H1 (cell line): ENCODE results near the gene CPED1. TPM values are rescaled to one million over a fixed set of nuclear protein-coding genes. Genes with fewer than 3 reads are reported as not detected.
A peak's percentile ranks its signal among the peaks of the same experiment; 100 is the strongest.

Source experiments
- FOSL1 ChIP-seq: IDR thresholded peaks from 2 replicates; pipeline ENCODE4 v1.6.1; 2011; ENCODE audit warnings: mild to moderate bottlenecking, low read depth, low read length, moderate library complexity; ENCODE audit not compliant: insufficient read depth
- KDM4A ChIP-seq: IDR thresholded peaks from one replicate; pipeline ENCODE4 v1.7.1; 2012; ENCODE audit warnings: low read depth, mild to moderate bottlenecking, moderate library complexity, low read length, inconsistent platforms; ENCODE audit not compliant: severe bottlenecking
- TEAD4 ChIP-seq: IDR thresholded peaks from 2 replicates; pipeline ENCODE4 v1.6.1; 2012; ENCODE audit warnings: low read depth, low read length, inconsistent platforms, mixed read lengths
- polyA plus RNA-seq, 7 experiments: library from polyadenylated mRNA; depleted of rRNA in 3 of 7; stranded (reverse) in 5 of 7; unstranded in 2 of 7; fragments of >200 nt in 5 of 7; fragments of 200-250 nt in 2 of 7; gene quantifications; 1 replicate in 5 of 7; 2 replicates in 1 of 7; 4 replicates in 1 of 7; pipeline versions ENCODE4 v1.2.1 to v1.2.3, GENCODE V29; 2011 to 2013; ENCODE audit warnings: missing spikeins in 2 of 7, mixed read lengths in 2 of 7
- total RNA-seq: library from RNA; stranded (reverse); fragmentation: NEBNext Ultra II Directional; extraction: Animal tissue kit (Norgen Biotek cat#: 25700); gene quantifications from 2 replicates; pipeline ENCODE4 v1.2.1, GENCODE V29; 2021
- TF ChIP-seq, protein P1 (sequence below): fragments of 300-600 bp; sonication (generic); IDR thresholded peaks from 2 replicates; pipeline ENCODE4 v1.7.1; 2012; ENCODE audit warnings: low read length, moderate library complexity, mild to moderate bottlenecking, inconsistent platforms; ENCODE audit not compliant: insufficient replicate concordance
- TF ChIP-seq, protein P2 (sequence below): IDR thresholded peaks from 2 replicates; pipeline ENCODE4 v1.6.1; 2011; ENCODE audit warnings: low read length, improper control_type of control experiment

CPED1 gene
- total and polyA plus RNA-seq, 2 of the 8 experiments (the other 6 are each of a cell fraction or from before 2014, with no cell fraction given): 0.08 to 0.39 TPM

DNA sequence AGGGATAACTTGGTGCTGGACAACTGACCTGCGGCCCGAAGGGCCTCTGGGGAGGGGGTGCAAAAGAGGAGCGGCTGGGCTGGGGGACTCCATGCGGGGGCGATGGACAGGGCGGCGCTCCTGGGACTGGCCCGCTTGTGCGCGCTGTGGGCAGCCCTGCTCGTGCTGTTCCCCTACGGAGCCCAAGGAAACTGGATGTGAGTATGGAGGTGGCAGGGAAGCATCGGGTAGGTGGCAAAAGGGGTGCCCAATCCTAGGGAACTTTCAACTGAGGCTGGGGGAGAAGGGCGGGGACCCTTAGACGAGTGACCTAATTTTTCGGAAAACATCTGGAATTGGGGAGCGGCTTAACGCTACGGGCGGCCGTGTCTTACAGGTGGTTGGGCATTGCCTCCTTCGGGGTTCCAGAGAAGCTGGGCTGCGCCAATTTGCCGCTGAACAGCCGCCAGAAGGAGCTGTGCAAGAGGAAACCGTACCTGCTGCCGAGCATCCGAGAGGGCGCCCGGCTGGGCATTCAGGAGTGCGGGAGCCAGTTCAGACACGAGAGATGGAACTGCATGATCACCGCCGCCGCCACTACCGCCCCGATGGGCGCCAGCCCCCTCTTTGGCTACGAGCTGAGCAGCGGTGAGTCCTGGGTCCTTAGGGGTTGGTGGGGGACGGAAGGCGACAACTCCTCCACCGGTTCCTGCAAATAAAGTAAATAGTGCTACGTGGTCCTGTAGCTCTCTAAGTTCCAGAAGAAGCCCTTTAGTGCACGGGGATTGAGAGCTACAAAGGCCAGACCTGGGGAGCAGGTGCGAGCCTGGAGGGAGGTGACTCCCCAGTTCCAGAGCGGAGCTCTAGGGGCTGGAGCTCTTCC, 340.9 kb downstream of the CPED1 start (continued):
- TF ChIP-seq, protein P1, sequence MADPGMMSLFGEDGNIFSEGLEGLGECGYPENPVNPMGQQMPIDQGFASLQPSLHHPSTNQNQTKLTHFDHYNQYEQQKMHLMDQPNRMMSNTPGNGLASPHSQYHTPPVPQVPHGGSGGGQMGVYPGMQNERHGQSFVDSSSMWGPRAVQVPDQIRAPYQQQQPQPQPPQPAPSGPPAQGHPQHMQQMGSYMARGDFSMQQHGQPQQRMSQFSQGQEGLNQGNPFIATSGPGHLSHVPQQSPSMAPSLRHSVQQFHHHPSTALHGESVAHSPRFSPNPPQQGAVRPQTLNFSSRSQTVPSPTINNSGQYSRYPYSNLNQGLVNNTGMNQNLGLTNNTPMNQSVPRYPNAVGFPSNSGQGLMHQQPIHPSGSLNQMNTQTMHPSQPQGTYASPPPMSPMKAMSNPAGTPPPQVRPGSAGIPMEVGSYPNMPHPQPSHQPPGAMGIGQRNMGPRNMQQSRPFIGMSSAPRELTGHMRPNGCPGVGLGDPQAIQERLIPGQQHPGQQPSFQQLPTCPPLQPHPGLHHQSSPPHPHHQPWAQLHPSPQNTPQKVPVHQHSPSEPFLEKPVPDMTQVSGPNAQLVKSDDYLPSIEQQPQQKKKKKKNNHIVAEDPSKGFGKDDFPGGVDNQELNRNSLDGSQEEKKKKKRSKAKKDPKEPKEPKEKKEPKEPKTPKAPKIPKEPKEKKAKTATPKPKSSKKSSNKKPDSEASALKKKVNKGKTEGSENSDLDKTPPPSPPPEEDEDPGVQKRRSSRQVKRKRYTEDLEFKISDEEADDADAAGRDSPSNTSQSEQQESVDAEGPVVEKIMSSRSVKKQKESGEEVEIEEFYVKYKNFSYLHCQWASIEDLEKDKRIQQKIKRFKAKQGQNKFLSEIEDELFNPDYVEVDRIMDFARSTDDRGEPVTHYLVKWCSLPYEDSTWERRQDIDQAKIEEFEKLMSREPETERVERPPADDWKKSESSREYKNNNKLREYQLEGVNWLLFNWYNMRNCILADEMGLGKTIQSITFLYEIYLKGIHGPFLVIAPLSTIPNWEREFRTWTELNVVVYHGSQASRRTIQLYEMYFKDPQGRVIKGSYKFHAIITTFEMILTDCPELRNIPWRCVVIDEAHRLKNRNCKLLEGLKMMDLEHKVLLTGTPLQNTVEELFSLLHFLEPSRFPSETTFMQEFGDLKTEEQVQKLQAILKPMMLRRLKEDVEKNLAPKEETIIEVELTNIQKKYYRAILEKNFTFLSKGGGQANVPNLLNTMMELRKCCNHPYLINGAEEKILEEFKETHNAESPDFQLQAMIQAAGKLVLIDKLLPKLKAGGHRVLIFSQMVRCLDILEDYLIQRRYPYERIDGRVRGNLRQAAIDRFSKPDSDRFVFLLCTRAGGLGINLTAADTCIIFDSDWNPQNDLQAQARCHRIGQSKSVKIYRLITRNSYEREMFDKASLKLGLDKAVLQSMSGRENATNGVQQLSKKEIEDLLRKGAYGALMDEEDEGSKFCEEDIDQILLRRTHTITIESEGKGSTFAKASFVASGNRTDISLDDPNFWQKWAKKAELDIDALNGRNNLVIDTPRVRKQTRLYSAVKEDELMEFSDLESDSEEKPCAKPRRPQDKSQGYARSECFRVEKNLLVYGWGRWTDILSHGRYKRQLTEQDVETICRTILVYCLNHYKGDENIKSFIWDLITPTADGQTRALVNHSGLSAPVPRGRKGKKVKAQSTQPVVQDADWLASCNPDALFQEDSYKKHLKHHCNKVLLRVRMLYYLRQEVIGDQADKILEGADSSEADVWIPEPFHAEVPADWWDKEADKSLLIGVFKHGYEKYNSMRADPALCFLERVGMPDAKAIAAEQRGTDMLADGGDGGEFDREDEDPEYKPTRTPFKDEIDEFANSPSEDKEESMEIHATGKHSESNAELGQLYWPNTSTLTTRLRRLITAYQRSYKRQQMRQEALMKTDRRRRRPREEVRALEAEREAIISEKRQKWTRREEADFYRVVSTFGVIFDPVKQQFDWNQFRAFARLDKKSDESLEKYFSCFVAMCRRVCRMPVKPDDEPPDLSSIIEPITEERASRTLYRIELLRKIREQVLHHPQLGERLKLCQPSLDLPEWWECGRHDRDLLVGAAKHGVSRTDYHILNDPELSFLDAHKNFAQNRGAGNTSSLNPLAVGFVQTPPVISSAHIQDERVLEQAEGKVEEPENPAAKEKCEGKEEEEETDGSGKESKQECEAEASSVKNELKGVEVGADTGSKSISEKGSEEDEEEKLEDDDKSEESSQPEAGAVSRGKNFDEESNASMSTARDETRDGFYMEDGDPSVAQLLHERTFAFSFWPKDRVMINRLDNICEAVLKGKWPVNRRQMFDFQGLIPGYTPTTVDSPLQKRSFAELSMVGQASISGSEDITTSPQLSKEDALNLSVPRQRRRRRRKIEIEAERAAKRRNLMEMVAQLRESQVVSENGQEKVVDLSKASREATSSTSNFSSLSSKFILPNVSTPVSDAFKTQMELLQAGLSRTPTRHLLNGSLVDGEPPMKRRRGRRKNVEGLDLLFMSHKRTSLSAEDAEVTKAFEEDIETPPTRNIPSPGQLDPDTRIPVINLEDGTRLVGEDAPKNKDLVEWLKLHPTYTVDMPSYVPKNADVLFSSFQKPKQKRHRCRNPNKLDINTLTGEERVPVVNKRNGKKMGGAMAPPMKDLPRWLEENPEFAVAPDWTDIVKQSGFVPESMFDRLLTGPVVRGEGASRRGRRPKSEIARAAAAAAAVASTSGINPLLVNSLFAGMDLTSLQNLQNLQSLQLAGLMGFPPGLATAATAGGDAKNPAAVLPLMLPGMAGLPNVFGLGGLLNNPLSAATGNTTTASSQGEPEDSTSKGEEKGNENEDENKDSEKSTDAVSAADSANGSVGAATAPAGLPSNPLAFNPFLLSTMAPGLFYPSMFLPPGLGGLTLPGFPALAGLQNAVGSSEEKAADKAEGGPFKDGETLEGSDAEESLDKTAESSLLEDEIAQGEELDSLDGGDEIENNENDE: no peak
- TF ChIP-seq TEAD4 (0 out of 2 replicates have a peak, but pooled peaks have one; percentile 6), KDM4A (peak; percentile 89), FOSL1 (no peak)
- TF ChIP-seq, protein P2, sequence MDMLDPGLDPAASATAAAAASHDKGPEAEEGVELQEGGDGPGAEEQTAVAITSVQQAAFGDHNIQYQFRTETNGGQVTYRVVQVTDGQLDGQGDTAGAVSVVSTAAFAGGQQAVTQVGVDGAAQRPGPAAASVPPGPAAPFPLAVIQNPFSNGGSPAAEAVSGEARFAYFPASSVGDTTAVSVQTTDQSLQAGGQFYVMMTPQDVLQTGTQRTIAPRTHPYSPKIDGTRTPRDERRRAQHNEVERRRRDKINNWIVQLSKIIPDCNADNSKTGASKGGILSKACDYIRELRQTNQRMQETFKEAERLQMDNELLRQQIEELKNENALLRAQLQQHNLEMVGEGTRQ: peak; percentile 38; the same call in 1 of the 2 replicates
